Renal cortical epithelial cell (primary cell): Measurements from ENCODE around the gene STK24. TPM values are rescaled to one million over a fixed set of nuclear protein-coding genes. Genes with fewer than 3 reads are reported as not detected.

Experiments used
- DNase-seq: peaks from one replicate; pipeline ENCODE4 v3.0.0-alpha.2; 2011; ENCODE audit warnings: low read depth
- total RNA-seq: library from RNA; depleted of rRNA; stranded (reverse); fragments of >200 nt; gene quantifications from 2 replicates; pipeline ENCODE4 v1.2.3, GENCODE V29; 2014

The STK24 gene
- total RNA-seq, 1 donor from 2014 or later = 82.0 TPM

- DNase-seq = no peak
Measured at GRCh38 chr13:98582947-98583346, 6.0 kb upstream of the STK24 start.

- DNase-seq = peak; percentile 51
Measured at GRCh38 chr13:98581971-98582702, 5.2 kb upstream of the STK24 start.

DNA sequence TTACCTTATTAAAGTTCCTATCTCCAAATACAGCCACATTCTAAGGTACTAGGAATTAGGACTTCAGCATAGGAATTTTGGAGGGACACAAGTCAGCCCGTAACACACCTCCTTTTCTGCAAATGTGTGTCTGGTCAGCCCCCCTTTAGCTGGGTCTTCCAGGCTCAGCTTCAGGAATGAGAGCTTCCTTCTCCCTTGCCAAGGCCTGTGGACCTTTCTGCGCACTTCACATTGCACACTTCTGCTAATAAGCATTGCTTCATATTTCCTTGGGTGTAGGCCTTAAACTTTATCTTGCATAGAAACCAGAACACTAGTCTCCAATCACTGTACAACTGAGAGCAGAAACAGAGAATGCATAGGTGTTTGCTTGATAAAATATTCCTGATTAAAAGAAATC, 4.5 kb upstream of the STK24 start:
- no peak for DNase-seq

DNA sequence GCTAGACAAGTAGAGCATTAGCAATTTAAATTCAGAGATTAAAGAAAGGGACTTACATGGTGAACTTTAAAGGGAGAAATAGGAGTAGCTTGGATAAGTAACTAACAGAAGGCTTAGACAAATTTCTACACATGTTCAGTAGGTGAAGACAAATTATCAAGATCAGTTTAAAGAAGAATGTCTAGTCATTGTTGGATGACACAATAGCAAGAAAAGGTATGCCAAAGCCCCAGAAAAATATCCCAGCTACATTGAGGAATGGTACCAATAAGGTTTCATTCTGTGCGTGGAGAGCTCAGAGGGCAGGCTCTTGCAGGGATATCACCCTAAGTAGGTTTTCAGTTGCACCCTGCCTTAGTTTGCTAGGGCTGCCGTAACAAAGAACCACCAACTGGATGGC, 3.5 kb upstream of the STK24 start:
- no peak for DNase-seq

- no peak for DNase-seq
Measured at GRCh38 chr13:98577836-98578285, 954 bp upstream of the STK24 start.

DNA sequence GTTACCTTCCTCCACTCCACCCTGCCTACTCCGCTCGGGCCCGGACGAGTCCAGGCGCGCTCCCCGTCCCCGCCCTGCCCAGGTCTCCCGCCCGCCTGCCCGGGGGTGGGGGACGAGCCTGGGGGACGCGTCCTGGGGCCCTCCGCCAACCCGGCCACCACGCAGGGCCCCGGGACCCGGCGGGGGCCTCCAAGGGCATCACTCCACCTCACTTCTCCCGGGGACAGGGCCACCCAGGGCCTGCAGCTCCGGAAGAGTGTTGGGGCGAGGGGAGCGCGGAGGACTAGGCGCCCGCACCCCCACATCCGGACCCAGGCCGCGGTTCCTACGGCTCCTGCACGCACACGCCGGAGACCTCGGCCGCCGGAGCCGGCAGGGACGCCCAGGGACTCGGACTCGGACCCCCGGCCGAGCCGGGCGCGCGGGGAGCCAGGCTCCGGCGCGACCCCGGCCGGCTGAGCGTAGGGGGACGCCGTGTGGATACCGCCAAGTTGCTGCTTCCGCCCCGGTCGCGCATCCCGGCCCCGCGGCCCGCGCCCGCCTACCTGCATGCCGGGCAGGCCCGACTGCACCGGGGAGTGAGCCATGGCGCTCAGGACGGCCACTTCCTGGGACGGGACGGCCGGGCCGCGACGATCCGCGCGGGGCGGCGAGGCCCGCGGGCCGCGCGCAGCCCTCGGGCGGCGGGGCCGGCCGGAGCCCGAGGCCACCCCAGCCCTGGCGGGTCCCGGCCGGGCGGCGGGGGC, 534 bp downstream of the STK24 start:
- DNase-seq = no peak

DNA sequence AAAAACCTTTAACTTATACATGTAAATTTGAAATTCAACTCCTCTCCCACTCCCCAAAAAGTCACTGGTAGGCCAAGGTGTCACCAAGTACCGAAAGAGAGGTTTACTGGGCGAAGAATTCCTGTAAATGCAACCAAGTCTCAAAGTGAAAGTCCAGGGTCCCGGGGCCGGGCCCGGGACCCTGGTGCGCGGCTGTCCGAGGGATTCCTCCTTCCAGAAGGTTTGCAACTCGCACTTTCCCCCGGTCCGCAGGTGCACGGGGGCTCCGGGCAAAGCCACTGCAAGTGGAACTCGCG, 1.1 kb downstream of the STK24 start:
- DNase-seq = no peak

DNA sequence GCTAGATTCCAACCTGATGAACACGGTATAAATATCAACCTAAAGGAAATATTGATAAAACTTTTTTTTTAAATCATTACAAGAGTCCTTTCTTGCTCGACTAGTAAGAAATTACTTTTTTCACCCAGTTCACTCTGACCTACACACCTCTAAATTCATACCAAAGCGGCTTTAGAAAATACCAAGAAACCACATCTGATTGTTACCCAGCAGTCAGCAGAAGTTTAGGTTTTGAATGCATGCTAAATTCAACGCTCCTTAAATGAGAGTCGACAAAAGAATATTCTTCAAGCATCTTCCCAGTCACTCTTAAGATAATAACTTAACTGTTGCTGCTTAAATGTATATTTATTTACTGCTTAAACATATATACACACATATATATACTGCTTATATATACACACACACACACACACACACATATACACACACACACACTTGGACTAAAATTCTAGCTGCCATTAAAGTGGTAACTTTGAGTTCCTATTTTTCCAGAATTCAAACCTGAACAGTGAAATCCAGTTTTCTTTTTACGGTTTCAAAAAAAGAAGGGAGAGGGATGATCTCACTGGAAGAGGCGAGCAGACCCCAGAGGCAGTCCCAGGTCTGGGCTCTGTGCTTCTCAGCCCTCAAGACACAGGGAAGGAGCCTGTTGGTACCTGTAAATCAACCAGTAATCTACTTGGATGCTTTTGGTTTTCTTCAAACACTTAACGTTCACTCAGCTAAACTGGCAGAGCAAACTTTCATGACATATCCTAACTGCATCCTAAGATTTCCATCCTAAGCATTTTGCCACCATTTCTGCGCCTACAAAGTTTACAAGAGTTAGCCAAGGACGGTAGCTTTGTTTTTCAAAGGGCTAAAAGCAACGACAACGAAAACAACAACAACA, 1.7 kb downstream of the STK24 start:
- DNase-seq = peak; percentile 28

DNA sequence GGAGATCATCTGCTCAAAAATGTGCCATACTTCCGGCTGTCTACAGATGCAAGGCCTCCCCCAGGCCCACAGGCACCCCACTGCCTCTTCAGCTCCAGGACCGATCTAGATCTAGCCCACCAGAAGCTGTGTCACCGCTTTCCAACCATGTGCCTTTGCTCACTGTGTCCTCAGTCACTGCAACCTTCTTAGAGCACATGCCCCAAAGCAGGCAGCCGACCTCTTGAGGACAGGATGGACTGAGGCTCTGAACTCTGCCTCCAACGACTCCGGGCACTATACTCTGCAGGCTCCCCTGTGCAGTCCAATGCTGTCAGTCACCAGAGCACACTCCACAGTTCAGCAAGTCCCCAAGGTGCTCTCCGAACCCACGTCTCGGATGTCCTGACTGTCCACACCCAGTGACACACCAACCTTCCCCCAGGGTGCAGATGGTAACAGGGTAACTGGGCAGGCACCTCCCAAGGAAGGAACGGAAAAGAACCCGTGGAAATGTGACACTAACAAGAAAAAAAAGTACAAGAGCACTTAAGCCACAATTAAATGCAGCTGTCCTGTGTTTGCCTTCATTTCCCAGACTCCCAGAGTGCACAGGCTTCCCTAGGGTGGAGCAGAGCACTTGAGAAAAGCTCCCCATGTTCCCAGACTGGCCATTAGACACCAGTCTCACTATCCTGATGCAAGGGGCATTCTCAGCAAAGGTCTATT, 4.8 kb downstream of the STK24 start:
- DNase-seq = no peak

GRCh38 chr13:98570929-98571372, 6.0 kb downstream of the STK24 start:
- peak; percentile 87 for DNase-seq

- DNase-seq = peak; percentile 89
Measured at GRCh38 chr13:98569494-98570367, 7.2 kb downstream of the STK24 start.

DNA sequence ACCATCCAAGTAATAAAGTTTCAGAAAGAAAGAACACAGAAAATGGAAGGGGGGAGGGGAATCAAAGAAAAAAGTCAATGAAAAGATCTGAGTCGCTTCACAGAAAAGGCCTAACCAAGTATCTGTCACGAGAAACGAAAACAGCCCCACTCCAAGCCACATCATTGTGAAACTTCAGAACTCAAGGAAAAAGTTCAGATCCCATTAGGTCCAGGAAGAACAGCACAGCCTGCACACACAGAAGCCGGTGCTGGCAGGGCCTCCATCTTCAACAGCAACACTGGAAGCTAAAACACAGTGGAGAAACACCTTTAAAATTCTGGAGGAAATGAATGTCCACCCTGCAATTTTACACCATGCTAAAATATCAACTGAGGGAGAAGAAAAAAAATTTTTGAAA, 8.0 kb downstream of the STK24 start:
- no peak for DNase-seq

GRCh38 chr13:98567140-98567539, 9.8 kb downstream of the STK24 start:
- DNase-seq = no peak

DNA sequence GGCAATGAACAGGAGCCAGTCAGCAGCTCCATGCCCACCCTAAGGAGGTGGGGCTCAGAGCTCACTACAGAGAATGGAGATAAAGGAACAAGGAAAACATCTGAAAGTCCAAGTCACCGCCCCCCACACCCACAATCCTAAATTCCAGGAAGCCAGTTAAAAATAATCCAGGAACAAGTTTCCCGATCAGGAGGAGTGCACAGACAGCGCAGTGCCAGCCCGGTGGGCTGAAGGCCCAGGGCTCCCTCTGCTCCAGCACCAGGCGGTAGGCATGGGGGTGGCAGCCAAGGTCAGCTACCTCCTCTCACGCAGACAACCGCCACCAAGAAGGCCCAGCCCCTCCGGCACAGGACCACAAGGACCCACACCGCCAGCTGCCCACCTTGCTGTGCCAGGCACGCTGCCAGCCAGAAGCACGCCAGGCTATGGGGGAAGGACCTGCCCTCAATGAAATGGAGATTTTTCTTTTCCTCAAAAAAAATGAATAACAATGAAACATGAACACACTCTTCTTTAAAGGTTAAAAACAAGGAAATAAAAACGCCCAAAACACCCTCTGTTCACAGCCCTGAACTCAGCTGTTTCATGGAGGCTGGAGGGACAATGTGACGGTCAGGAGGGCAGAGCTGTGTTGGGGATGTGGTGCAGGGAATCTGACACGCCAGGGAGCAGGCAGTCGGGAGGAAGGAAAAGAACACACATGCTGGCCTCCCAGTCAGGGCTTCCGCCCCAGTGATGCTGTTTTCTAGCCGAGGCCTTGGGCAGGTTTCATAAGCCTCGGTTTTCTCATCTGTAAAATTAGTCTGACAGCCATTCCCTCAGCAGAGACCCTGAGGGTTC, 11.0 kb downstream of the STK24 start:
- DNase-seq = no peak

- DNase-seq = no peak
Measured at GRCh38 chr13:98564204-98564603, 12.7 kb downstream of the STK24 start.

- no peak for DNase-seq
Measured at GRCh38 chr13:98563071-98563470, 13.8 kb downstream of the STK24 start.

DNA sequence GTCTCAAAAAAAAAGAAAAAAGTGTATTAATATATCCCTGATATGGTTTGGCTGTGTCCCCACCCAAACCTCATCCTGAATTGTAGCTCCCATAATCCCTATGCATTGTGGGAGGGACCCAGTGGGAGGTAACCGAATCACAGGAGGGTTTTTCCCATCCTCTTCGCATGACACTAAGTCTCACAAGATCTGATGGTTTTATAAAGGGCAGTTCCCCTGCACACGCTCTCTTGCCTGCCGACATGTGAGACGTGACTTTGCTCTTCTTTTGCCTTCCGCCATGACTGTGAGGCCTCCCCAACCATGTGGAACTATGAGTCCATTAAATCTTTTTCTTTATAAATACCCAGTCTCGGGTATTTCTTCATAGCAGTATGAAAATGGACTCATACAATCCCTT, 17.7 kb downstream of the STK24 start:
- DNase-seq = no peak

DNA sequence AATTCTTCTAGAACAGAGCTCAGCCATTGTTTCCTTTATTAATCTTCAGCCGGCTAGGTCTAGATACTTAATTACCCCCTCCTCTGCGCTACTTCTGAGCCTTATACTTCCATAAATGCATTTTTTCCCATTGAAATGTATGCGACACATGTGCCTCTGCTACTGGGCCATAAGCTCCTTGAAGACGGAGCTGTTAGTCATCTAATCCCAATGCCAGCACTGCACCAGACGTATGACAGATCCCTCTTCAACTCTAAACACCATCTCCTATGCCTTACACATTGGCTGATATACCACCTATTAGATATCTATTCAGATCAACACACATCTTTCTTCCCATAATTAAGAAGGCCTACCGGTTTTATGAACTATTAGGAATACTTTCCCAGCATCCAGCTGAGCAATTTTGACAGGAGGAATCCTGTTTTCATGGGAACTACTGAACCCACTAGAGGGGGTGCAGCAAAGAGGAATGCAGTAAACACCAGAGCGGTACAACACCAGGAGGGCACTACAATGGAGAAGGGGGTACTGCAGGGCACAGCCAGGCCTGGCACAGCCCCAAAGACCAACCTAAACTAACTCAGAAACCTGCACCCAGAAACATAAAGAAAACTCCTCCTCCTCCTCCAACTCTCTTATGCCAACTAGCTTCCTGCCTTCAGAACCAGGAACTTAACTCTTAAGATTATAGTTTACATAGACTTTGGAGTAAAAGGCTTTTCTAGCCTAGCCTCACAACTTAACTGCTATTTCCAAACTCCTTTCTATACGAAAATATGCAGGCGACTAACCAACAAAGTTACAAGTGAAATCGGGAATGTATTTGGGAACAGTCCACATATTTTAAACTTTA, 18.7 kb downstream of the STK24 start:
- no peak for DNase-seq
